Hepatic stellate cell (primary cell): ENCODE data around the gene TJP1.
"Not testable (repeated sequence)": the region's sequence is repeated elsewhere in the genome, so short reads cannot be mapped to it uniquely, and the experiment has no call there.

Experiments used
- DNase-seq: peaks from one replicate; pipeline ENCODE4 v3.0.0; 2011; ENCODE audit warnings: low spot score

Gene TJP1

DNA sequence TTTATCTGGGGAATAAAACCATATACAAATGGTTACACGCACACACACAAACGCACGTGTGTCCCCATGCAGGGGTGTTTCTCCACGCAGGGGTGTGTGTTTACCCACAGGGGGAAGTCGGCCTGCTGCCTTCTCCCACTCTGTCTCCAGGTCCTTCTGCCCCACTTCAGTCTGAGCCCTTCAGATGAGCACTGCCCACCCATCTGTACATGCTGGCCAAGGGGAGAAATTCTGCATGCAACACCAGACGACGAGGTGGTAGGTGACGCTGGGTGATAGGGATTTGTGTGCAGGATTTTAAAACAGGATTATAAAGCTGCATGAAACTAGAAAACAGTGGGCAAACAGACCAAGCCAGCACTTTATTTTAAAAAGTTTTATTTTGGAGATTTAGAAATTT is 122.5 kb downstream of the TJP1 start:
- DNase-seq: no peak

DNA sequence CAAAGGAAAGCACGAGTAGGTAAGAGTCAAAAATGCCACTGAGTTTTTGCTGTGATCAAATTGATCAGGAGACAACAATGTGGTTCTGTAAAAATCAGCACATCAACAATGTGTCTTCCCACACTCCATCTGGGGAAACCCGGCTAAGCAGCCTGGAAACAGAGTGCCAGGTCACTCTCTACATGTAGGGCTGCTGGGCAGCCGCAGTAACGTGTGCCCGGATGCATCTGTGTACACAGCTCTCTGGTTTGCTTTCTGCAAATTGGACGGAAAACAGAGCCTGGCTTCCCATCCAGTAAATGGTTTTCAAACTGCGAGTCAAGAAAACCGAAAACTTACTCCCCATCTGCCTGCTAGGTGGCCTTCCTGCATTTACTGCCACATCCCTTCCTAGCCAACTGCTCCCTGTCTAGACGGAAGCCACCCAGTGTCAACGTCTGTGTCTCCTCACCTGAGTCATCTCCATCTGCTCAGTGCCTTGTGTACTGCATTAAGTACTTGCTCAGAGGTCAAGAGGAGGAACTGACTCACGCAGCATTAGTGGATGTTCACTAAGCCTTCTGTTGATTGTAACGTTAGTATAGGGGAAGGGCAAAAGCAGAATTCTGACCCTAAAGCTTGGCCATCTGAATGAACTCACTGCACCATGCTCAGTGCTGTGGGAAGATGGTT is 124.1 kb downstream of the TJP1 start:
- peak; percentile 47 for DNase-seq

DNA sequence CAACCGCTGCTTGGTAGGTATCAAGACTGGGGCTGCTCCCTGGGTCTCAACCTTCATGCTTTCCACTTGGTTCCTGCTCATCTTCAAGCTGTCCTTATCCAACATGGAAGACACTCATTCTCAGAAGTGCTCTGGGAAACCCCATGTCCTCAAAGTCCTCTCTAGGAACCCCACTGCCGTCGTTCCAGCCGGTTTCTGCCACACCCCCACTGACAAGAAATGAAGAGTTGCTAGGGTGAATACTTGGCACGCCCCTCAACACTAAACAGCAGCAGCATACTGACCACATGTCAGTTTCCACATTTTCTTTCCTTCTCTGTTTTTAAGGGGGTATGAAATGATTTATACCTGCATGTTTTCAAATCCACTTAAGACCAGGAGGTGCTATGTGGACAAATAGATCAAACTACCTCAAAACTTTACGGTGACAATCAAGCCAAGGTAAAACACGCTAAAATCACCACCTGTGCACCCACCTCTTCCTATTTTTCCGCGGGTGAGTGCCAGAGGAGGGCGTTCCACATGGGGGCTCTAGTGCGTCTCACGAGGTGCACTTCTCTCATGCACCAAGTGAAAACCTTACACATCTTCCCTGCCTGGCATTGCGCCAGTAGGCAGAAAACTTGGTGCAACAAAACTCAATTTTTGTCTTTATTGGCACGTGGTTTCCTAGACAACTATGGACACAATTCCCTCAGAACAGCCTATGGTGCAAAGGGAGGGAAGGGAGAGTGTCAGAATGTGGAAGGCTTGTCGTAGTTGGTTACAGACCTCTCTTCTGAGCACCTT is 125.1 kb downstream of the TJP1 start:
- no peak for DNase-seq

DNA sequence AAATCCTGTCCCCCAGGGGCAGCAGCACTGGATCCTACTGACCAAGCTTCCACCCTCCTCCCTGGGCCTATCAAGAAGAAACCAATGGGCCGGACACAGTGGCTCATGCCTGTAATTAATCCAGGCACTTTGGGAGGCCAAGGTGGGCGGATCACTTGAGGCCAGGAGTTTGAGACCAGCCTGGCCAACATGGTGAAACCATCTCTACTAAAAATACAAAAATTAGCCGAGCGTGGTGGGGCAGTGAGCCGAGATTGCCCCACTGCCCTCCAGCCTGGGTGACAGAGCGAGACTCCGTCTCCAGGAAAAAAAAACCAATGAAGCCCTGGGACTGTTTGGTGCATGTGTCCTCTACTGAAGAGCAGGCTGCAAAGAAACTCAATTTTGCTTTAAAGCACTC is 125.8 kb downstream of the TJP1 start:
- DNase-seq: not testable (repeated sequence)

DNA sequence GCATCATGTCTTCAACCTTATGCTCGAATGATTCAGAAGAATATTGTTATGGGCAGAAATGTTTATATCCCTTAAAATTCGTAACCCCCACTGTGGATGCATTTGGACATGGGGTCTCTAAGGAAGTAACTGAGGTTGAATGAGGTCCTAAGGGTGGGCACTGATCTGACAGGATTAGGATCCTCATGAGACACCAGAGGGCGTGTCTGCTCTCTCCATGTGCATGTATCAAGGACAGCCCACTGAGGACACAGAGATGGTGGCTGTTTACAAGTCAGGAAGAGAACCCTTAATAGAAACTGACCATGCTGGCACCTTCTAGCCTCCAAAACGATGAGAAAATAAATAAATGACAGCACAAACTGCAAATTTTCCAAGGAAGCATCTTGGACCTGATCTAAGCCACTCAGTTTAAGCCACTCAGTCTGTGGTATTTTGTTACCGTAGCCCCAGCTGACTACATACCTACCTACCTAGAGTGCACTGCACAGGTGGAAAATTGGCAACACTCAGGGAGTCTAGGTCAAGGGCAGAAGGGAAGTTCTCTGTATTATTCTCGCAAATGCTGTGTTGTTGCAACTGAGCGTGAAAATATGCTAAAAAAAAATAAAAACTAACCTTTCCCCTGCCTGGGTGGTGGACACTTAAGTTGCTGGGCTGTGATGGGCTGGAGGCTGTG is 126.6 kb downstream of the TJP1 start:
- no peak for DNase-seq

DNA sequence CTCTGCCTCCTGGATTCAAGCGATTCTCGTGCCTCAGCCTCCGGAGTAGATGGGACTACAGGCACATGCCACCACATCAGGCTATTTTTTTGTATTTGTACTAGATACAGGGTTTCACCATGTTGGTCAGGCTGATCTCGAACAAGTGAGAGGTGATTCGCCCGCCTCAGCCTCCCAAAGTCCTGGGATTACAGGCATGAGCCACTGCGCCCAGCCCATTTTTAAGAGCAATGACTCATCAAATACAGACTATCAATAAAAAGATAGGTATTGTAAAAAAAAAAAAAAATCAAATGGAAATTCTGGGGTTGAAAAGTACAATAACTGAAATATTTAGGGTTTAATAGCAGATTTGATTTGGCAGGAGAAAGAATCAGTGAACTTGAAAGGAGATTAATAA is 129.0 kb downstream of the TJP1 start:
- no peak for DNase-seq

DNA sequence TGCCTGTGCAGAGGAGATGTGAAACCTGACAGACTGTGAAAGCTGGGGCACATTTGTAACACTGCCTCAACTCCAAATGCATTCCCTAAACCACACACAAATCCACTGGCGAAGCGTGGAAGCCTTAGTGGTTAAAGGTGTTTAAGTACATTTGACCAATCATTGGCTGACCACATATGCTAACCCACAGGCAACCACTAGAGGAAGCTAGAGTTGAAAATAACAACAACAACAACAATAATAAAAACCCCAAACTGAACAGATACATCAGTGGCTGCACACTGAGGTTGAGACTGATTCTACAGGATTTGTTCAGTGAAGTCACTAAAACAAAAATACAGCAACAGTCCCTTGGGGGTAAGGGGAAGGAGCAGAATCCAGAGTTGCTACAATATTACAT is 129.7 kb downstream of the TJP1 start:
- no peak for DNase-seq

DNA sequence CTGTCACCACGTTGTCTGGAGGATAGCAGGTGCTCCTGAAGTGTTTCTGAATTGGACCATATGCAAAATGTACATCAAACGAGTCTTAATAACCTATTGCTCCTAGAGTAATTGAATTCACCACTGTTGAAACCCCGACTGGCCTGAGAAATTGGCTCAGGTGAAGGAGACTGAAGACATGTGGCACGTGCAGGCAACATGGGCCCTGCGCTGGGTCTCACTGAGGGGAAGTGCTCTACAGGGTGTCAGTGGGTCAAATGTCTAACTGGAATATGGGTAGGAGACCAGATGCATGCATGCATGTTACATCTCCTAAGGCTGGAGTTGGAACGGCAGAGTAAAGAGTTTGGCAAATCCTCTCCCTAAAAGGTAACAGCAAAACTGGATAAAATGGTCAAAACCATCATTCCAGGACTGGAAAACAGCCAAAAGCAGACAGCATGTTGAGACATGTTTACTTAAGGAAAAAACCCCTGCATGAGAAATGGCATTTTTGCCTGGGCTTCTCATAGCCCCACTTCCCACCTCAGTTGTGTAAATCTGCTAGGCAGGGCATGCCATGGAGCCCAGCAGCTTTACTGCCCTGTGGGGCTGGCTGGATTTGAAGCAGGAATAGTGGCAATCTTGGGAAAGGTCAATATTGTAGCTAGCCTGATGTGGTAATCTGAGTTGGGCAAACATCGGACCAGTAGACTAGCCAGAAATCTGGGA is 131.3 kb downstream of the TJP1 start:
- DNase-seq: no peak

DNA sequence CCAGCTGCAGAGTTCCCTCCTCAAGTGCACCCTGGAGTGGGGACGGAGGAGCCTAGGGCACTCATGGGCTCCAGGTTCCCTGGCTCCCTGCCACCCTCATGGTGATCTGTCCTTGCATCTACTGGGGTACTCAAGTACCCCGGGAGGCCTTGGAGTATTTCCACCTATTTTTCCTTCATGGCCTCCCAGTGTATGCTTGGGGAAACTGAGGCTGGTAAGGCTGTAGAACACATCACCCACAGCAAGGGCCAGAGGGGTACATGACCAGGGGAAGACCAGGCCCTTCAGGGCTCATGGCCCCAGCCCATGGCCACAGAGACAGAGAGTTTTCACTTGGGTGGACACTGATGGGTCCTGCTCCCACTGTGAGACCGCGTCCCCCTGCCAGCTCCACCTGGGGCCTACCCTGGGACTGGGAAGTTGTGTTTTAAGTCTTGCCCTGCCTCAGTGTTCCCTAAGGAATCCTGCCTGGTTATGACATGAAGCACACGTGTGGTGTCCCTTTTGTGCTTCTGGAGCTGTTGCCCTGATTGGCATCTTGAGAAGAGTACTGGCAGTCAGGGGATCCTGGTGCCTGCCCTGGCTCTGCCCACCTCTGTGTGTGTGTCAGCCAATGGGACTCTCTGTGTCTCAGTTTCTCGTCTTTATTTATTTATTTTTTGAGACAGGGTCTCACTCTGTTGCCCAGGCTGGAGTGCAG is 132.8 kb downstream of the TJP1 start:
- no peak for DNase-seq

DNA sequence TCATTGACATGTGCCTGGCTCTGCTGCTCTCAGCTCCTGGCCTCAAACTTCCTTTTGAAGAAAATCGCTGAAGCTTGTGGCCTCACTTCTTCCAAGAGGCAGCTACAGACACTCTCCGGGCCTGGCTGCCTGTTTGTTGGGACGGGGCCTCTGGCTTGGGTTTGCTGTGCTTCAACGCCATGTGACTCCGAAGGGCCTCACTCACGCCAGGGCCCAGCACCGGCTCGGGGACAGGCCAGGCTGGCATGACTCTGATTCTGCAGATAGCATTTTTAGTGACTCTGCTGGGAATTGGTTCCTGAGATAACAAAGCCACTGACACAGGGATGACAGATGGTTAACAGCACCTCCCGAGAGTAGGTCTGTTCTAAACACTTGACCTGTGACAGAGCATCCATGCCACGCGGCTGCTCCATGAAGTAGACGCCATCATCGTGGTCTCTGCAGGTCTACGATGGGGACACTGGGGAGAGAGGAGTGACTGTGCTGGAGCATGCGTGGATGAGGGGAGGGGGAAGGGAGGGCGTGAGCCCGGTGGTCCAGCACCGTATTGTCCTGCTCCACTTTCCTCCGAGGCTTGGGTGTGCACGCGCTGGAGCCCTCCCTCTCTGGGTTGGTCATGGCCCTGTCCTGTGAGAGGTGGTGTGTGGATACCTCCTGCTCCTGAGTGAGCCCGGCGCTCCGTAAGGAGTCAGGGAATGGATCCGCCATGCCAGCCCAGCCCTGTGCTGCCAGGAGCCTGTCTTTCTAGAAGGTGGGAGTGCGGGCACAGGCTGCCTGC is 133.6 kb downstream of the TJP1 start:
- DNase-seq: no peak

DNA sequence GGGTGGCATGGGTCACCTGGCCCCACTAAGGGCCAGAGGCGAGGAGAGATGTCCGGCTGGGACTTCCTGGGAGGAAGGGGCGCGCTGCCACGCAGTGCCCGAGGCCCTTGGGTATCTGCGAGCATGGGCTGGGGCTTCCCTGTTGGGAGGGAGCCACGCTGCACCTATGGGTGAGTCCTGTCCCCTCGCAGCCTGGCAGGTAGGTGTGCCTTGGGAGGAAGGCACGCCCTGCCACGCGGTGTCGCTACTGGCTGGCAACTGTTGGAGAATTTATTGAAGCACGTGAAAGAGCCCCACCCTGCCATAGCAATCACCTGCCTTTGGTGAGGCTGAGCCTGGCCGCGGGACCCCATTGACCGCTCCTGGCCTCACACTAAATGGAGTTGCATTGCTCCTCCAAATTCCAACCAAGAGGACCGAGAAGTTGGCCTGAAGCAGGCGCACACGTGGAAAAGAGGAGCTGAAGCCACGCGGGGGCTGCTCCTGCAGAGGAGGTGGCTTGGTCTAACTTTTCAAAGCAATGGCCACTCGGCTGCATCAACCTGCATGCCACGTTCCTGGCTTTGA is 134.2 kb downstream of the TJP1 start:
- DNase-seq: no peak

DNA sequence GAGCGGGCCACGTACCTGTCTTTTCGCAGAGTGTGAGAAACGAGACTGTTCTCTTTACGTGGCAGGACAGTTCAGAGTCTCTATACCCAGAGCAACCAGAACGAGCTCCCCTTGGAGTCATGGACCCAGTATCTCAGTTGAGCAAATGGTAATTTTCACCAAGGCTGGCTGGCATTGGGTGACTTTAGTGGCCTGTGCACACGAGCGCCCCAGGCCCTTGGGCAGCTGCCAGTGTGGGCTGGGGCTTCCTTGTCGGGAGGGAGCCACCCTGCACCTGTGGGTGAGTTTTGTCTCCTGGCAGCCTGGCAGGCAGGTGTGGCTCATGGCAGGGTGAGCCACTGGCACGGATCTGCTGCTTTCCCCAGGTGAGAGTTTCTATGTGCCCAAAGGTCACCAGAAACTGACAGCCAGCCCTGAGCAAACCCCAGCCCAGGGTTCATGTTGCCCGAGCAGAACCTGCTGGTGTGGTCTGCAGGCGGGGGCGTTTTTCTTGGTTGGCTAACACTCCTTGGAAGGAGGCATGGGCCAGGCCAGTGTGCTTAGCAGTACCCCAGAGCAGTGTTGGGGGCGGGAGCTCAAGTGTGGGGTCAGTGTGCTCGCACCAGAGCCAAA is 135.0 kb downstream of the TJP1 start:
- no peak for DNase-seq

DNA sequence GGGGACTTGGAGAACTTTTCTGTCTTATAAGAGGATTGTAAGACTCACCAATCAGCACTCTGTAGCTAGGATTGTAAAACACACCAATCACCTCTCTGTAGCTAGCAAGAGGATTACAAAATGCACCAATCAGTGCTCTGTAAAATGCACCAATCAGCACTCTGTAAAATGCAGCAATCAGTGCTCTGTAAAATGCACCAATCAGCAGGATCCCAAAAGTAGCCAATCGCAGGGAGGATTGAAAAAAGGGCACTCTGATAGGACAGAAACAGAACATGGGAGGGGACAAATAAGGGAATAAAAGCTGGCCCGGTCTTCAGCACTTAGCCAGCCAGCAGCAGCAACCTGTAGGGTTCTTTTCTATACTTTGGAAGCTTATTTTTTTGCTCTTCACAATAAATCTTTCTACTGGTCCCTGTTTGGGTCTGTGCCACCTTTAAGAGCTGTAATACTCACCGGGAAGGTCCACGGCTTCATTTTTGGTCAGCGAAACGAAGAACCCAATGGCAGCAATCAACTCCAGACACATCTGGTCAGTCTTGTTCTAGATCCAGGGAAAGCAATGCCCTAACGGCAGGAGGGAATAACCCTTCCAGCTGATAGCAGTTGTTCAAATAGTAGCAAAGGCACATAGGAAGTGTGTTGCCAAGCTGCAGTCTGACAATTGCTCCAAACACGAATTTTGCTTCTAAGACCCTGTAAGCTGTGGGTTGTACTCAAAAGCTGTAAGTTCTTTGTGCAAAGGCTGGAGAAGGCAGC is 135.6 kb downstream of the TJP1 start:
- DNase-seq: no peak

DNA sequence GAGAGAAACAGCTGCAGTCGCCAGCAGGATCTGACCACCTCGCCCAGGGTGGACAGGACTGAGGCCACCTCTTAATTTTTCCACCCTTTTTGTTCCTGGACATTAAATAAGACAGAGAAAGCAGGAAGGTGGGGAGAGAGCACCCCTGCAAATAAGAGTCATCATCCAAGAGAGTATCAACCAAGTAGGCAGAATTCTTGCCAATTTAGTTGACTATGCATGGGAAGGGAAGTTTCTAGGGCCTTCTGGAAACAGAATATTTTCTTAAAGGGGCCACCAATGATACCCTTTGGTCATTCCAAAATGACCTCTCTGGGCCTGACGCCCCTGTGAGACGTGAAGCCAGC is 136.2 kb downstream of the TJP1 start:
- no peak for DNase-seq

DNA sequence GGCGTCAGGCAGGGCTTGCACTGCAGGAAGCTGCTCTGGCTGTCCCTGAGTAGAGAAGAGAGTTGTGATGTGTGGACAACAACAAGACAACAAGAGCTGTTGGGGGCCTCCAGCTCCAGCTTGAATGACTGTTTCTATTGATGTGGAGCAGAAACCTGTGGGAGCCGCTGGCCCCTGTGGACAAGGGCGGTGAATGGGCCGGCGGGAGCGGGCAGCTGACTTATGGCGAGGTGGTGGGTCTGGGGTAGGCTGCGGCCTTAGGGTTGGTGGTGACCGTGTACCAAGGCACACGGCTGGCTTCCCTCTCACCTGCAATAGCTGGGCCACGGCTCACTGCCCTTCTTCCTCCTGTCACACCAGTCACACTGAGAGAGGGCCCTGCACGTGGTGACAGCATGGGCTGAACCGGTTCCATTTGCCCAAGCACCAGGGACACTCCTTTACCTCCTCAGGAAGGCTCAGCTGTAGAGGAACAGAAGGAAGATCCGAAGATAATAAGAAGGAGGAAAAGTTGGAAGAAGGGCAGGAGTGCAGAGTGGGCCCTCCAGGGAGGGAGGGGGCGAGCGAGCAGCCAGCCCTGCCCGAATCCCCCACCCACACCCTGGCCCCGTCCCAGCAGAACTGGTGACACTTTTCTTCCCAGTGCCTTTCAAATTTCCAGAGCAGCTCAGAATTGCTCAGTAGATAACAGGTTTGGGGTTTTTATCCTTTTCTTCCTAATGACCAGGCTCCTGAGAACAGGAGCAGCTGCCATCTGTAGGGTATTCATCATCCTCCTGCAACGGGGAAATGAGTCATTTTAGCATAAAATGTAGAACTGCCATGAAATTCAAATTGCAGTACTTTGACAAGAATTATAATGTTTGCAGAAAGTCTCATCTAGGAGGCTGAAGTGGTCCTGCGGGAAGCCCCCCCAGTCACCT is 136.9 kb downstream of the TJP1 start:
- peak; percentile 81 for DNase-seq

DNA sequence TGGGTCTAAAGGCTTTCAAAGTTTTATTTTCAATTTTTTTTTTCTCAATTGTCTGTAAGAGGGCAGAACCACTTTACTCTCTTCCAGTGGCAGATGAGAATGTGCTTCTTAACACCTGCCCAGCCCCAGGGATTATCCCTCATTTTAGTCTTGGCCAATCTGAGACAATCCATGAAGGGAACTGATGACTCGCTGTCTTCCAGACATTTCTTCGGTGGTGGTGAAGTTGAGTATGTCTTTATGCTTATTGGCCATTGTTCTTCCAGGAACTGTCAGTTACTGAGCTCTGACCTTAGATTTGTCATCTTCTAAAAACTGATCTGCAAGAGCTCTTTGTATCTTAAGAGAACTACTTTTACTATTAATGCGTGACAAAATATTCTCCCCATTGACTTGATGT is 139.5 kb downstream of the TJP1 start:
- DNase-seq: no peak

DNA sequence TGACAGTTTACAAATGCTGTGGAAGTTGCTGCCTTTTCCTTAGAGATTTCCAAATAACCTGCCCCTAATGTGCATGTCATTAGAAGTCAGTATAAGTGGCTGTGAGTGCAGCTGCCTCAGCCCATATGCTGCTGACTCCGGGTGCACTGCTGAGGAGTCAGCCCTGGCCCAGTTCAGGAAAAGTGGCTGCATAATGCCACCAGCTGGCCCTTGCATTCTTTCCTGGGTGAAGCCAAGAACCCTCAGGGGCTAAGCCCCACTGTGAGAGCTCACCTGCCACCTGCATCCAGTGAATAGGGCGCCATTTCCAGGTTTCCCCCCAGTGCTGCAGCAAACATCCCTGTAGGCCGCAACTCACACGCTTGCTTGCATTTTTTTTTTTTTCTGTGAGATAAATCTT is 139.9 kb downstream of the TJP1 start:
- DNase-seq: no peak

DNA sequence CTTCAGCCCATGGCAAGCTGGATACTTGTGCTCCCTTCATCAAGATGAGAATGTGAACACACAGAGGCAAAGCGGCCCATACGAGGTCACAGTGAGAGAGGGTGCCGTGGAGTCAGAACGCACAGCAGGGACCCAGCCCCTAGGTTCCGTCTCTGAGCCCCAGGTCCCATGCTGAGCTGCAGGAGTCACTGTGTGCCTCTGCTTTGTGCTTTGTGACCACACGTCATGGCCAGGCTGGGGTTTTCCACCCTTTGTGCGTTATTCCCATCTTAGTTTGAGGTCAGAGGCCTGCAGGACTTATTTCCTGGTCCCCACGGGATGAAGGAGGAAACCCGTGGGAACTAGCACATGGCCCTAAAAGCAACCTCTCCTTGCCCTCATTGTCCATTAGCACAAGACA is 140.3 kb downstream of the TJP1 start:
- DNase-seq: no peak
